Middle frontal gyrus (tissue), 1 donor: ENCODE data around the gene GRAMD1B.

ENCODE experiments used
- DNase-seq: peaks from one replicate; pipeline ENCODE4 v3.0.0-alpha.2; 2015; ENCODE audit warnings: low spot score; ENCODE audit errors: extremely low spot score

GRAMD1B gene

GRCh38 chr11:123409456-123410217, 20.4 kb upstream of the GRAMD1B start:
- no peak for DNase-seq

GRCh38 chr11:123410218-123410549, 19.9 kb upstream of the GRAMD1B start:
- DNase-seq = no peak

GRCh38 chr11:123413636-123414035, 16.4 kb upstream of the GRAMD1B start:
- no peak for DNase-seq

GRCh38 chr11:123416566-123416965, 13.5 kb upstream of the GRAMD1B start:
- DNase-seq = no peak

GRCh38 chr11:123418351-123419114, 11.5 kb upstream of the GRAMD1B start:
- DNase-seq = no peak

GRCh38 chr11:123419731-123420452, 10.2 kb upstream of the GRAMD1B start:
- no peak for DNase-seq

GRCh38 chr11:123421589-123421988, 8.5 kb upstream of the GRAMD1B start:
- DNase-seq = no peak

- DNase-seq = no peak
These were observed 4.7 kb upstream of the GRAMD1B start for GRCh38 chr11:123425367-123425766.

- DNase-seq = no peak
These were observed 3.3 kb upstream of the GRAMD1B start for GRCh38 chr11:123426789-123427188.

GRCh38 chr11:123427405-123427804, 2.7 kb upstream of the GRAMD1B start:
- no peak for DNase-seq

- no peak for DNase-seq
These were observed 1.9 kb upstream of the GRAMD1B start for GRCh38 chr11:123428116-123428715.

GRCh38 chr11:123429336-123429735, 733 bp upstream of the GRAMD1B start:
- DNase-seq = no peak

GRCh38 chr11:123430721-123431497, 840 bp downstream of the GRAMD1B start:
- no peak for DNase-seq

- DNase-seq = no peak
These were observed 1.6 kb downstream of the GRAMD1B start for GRCh38 chr11:123431619-123432018.

- no peak for DNase-seq
These were observed 4.2 kb downstream of the GRAMD1B start for GRCh38 chr11:123434262-123434661.

GRCh38 chr11:123434911-123435310, 4.8 kb downstream of the GRAMD1B start:
- DNase-seq = no peak

GRCh38 chr11:123437236-123437979, 7.3 kb downstream of the GRAMD1B start:
- no peak for DNase-seq

- no peak for DNase-seq
These were observed 8.1 kb downstream of the GRAMD1B start for GRCh38 chr11:123438131-123438627.

GRCh38 chr11:123439616-123440015, 9.5 kb downstream of the GRAMD1B start:
- no peak for DNase-seq

GRCh38 chr11:123441161-123441560, 11.1 kb downstream of the GRAMD1B start:
- DNase-seq = no peak
